GM18870 (cell line): Measurements from ENCODE around the gene IL1RAPL1.

ENCODE experiments used
- ATAC-seq: cut with Tn5 transposase; IDR thresholded peaks from one replicate; pipeline ENCODE4 v1.9.1; 2021; ENCODE audit warnings: moderate library complexity; ENCODE audit not compliant: unreplicated experiment

Gene IL1RAPL1

DNA sequence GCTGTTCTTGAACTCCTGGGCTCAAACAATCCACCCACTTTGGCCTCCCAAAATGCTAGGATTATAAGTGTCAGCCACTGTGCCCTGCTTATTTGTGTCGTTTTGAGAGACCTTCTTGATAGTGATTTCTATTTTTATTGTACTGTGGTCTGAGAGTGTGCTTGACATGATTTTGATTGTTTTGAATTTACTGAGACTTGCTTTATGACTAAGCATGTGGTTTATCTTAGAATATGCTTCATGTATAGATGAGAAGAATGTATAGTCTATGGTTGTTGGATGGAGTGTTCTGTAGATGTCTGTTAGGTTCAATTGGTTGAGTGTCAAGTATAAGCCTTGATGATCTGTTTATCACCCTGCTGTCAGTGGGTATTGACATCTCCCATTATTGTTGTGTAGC is 789.3 kb downstream of the IL1RAPL1 start:
- peak; percentile 77 for ATAC-seq

DNA sequence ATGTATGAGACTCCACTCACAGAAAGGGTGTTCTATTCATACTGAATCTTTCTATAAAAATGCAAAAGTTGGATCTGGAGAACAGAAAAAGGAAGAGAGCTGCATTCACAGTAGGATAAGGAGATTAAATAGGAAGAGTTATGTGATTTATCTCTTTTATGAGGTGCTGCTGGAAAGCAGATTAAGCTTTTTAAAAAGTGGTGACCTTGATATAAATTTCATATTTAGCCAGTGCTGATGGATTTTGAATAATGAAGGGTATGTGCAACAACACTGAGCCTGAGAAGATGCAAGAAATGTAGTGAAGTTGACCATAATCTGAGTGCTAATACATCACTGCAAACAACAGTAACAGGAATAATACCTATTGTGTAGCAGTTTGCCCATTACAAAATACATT is 795.6 kb downstream of the IL1RAPL1 start:
- ATAC-seq = no peak

DNA sequence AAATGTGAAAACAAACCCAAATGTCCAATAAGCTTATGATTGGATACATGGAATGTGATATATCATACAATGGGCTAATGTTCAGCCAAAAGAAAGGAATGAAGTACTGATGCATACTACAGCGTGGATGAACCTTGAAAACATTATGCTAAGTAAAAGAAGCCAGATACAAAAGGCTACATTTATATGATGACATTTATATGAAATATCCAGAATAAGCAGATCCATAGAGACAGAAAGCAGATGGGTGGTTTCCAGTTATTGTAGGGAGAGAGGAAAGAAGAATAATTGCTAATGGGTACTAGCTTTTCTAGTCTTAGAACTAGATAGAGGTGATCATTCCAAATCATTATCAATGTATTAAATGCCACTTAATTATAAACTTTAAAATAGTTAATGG is 801.3 kb downstream of the IL1RAPL1 start:
- no peak for ATAC-seq

DNA sequence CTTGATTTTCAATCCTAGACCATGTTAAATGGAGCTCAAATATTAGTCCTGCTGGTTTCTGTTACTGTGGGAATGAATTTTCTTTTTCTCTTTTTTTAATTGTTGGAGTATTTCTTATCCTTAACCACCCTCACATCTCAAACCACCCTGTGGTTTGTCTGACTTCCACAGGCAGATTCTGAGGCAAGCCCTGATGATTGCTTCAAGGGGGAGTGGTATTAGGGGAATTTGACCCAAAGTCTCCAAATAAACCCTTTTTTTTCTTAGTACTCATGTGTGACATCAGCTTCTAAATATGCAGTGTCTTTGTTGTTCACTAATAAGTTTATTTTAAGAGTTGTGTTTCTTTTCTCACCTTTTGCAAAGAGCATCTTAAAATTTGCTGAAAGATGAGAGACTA is 810.3 kb downstream of the IL1RAPL1 start:
- no peak for ATAC-seq

DNA sequence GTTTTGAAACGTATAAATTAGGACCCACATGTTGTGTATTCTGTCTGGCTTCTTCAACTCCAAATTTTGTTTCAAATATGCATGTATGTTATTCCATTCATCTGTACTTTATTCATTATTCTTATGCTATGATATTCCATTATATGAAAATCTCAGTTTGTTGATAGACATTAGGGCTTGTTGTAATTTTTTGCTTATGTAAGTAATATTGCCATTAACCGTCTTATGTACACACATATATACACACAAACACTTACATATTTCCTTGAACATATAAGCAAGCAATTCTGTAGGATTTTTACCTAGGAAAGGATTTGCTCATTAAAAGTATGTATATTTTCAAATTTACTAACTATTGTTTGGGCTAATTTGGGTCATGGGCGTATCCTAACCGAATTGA is 820.1 kb downstream of the IL1RAPL1 start:
- ATAC-seq = no peak

DNA sequence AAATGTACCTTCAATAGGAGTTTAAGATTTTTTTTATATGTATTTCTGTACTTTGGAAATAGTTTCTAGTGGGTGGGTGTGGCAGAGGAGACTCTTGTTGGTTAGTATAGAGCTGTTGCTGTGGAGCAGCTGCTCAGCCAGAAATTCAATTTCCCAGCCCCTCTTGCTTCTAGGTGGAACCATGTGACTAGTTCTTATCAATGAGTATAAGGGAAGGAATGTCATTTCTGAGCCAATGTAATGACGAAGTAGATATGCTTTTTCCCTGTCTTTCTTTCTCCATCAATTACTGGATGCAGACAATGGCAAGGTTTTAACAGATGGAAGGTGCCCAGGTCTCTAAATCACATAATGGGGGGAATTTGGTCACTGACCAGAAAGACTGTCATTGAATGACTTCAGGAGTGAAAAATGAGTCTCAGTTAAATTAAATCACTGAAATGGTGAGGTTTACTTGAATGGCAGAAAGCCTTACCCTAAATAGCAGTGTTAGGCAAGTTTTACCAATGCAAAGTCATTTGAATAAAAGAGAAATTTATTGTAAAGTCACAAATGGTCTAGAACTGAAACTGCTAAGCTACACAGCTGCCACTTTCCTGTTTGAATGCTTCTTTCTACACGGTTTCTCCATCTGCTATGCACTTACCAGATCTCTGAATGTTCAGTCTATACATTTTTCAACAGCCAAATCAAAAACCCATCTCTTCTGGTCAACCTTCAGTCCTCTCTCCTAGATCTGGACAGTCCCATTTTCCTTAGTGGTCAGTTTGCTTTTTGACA is 832.7 kb downstream of the IL1RAPL1 start:
- peak; percentile 73 for ATAC-seq

DNA sequence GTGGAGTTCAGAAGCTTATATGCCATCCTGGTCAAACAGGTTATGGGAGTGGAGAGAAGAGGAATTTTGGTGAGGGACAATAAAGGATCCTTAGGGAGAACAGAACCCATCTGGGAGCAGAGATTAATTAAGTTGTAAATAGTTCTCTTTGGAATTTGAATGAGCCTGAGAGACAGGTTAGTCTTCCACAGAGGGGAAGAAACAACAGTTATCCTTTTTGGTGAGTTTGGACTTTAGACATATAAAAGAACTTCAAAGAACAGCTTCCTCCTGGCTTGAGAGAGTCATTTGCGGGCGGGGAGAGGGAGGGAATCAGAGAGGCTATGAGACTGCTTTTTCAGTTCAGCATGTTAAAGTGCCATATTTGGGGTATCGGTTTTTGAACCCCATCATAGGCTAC is 834.8 kb downstream of the IL1RAPL1 start:
- ATAC-seq = no peak

DNA sequence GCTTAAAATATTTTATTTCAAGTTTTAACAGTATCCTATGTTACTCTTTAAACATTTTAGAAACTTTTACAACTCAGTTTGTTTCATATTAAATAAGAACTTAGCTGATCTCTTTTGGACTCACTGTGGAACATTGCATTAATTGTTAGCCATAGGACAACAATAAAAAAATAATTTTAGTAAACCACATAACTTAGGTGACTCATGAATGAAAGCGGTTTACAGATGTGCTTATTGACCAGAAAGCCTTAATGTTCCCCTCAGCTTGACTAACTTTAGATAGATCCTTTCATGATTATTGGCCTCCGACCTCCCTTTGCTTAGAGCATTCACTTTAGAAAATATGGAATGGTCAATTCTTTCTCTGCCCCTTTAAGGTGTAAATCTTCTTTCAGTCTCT is 844.6 kb downstream of the IL1RAPL1 start:
- ATAC-seq = no peak

DNA sequence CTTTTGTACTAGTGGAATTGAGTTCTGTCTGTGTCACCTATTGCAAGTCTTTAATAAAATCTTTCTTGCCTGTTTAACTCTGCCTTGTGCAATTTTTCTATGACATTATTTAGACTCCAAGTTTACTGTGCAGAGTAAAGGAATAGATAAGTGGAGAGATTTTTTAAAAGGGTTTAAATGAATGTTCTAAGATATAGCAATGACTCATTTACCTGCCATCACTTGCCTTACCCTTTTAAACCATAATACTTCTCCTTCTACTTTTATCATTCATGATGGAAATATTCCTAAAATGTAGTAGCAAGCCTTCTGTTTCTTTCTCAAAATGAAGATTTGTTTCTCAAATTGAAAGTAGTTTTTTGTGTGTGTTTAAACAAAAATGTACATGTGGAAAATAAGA is 845.3 kb downstream of the IL1RAPL1 start:
- no peak for ATAC-seq

DNA sequence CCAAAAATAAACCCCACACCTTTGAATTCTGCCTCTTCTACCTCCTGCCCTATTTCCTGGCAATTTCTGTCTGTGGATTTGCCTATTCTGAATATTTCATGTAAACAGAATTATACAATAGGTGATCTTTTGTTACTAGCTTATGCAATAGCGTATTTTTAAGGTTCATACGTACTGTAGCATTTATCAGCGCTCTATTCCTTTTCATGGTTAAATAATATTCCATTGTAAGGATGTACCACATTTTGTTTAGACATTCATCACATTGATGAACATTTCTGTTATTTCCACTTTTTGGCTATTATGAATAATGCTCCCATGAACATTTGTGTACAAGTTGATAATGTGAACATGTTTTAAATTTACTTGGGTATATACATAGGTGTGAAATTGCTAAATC is 847.7 kb downstream of the IL1RAPL1 start:
- no peak for ATAC-seq

DNA sequence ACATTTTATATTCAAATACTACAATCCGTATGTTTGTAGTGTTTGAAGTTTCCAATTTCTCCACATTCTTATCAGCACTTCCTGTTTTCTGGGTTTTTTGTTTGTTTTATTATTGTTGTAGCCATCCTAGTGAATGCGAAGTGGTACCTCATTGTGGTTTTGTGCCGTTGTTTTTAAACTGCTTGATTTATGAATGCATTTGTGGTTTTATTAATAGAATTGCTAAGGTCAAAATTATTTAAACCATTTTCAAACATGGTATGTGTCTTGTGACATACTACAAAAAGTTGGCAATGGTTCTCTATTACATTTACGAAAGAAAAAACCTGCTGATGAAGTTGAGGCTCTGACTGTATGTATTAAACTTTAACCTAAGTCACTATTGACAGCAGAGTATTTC is 848.1 kb downstream of the IL1RAPL1 start:
- no peak for ATAC-seq

DNA sequence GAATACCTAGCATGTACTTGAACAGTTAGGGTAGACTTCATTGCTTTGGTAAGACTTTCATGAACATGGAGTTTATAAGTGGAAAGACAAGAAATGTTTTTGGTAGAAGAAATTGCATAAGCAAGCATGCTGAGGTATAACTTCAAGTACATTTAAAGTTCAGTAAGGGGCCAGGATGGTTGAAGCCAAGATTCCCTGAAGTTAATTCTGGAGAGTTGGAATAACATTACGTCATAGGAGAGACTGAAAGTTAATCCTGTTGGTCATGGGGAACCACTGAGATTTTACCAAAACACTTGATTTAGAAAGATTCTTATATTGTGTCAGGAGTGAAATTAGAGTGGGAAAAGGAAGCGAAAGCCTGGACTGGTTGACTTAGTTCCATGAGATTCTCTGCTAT is 860.6 kb downstream of the IL1RAPL1 start:
- no peak for ATAC-seq

DNA sequence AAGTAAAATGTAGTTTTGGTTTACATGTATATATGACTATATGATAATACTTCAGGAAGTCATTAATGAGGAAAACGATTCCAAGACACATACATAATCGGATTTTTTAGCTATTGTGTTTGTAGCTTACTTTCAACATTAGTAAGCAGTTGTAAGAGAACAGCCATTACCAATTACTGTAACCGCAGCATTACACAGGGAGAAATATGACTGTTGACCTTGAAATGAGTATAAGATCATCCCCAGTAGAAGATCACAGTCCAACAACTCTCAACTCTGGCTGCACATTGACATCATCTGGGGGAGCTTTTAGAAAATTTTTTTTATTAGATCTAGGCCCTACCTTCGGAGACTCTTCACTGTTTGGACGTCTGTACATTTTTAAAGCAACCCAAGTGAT is 866.1 kb downstream of the IL1RAPL1 start:
- ATAC-seq = no peak

DNA sequence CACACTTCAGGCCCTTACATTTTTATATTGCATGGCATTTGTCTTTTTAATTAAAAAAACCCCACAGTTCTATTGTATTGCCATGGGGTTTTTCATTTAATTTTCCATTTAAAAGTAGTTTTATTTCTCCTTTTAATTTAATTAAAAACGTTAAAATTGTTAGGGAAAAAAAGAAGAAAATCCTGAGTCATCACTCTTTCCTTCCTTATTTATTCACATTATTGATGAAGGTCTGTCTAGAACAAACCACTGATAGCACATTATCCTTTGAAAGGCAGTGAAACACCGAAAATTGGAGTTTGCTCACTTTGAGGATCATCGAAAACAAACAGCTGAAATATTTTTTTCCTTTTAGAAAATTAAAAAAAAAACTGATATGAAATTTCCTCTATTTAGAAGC is 868.5 kb downstream of the IL1RAPL1 start:
- ATAC-seq = no peak

DNA sequence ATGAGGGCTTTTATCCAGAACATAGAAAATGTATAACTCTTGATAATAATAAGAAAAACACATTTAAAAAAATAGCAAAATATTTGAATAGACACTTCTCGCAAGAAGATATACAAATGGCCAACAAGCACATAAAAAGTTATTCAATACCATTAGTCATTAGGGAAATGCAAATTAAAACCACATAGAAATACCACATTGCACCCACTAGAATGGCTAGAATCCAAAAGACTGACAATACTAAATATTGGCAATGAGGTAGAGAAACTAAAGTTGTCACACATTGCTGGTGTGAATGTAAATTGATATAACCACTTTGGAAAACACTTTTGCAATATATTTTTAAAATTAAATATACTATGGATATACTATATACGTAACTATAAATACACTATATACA is 873.8 kb downstream of the IL1RAPL1 start:
- no peak for ATAC-seq

DNA sequence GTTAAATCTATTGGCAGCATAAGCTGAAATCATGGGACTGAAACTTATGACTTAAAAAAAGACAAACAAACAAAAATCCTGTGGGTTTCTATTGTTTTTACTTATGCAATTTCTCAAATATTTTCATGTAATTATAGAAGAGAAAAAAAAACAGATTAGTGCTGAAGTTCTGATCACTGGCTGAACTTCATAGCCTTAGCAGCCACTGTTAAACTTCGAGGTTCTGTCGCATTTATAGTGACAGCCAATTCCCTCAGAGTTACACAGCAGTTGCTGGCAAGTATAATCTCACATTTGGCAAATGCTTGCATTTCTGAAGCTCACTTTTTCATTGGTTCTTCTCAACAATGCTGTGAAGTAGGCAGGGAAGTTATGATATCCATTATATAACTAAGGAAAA is 879.2 kb downstream of the IL1RAPL1 start:
- ATAC-seq = no peak

DNA sequence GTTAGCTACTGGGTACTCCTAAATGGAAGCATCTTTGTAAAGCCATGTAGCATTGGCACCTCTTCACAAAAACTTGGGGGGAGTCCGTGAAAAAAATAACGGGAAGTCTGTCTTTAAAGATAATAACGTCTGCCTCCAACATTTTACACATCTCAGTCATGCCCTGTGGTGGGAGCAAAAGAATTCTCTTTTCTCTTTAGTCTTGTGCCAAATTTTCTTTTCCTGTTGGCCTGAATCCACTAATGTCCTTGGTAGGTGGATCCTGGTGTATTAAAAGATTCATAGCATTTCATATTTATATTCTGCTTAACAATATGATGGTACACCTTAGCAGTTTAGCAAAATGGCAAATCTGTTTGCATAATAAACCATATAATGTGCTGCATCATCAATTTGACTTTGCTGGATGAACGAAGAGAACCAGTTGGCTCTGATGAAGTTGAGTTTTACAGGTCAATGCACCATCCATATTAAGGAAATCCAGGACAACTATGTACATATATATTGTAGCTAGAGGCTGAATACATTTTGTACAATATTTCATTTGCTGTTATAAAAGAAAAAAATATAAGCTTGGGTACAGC is 881.8 kb downstream of the IL1RAPL1 start:
- no peak for ATAC-seq

DNA sequence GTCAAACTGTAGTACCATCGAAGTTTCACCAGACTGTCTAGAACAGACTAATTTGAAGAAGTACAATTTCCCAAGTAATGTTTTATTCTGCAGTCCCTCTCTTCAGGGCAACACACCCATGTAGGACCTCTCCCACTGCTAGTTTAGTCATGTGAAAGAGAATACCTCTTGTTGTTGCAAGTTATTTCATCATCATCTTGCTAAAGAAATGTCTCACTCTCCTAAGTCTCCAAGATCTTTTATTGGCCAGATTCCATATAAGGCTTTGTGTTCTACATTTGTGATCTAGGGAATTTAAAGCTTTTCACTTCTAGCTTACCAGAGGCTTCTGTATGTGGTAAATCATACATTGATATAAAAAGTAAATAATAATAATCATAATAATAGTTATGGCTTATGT is 882.8 kb downstream of the IL1RAPL1 start:
- no peak for ATAC-seq

DNA sequence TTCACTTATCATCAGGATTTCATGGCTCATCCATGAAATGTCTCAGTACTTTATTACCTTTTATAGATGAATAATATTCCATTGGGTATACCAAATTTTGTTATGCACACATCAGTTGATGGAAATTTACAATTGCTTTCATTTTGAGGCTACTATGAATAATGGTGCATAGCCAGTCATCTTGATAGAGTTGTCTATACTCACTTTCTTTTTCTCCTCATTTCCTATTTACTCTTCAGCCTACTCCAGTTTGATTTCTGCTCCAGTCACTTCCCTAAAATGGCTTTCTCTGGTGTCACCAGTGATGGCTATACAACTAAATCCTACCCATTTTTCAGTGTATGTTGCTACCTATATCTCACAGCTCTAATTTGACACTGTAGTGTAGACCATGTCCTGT is 884.6 kb downstream of the IL1RAPL1 start:
- no peak for ATAC-seq

DNA sequence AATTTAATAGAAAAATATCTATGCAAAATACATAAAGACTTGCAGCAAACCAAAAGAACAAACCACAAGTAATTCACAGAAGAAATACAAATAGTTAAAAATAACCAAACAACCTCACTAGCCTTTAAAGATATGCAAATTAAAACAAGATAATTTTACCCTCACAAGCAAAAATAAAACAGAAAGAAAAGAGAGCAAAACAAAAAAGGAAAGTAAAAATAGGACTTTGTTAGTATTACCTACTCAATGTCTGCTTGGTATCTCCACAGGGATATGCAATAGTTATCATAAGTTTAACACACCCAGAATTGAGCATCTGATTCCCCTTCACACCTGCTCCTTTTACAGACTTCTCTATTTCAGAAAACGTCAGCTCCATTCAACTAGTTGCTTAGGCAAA is 890.6 kb downstream of the IL1RAPL1 start:
- peak; percentile 51 for ATAC-seq

DNA sequence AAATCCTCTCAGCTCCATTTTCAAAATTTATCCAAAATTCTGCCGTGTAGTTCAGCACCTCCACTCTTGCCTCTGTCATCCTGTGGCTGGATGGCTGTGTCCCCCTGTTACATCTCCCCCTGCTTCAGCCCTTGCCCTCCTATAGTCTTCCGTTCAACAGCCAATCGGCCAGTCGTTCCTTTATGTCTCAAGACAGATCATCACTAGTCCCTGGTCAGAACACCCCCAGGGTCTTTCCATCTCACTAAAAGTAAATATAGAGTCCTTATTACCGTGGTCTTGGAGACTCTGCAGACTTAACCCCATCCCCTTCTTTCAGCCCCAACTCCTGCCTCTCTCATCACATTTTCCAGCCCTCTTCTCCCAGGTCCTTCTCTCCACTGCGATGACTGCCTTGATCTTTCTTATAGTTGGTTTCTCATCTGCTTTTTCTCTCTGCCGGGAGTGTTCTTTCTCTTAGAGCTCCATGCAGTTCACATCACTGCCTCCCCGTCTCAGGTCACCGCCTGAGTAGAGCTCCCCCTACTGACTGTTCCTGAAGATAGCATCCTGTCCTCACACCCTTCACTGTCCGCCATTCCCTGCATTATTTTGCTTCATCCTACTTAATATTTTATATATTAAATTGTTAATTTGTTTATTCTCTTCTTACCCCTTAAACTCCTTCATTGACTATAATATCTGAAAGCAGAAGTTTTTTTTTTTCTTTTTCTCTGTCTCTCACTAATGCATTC is 891.3 kb downstream of the IL1RAPL1 start:
- ATAC-seq = peak; percentile 90

DNA sequence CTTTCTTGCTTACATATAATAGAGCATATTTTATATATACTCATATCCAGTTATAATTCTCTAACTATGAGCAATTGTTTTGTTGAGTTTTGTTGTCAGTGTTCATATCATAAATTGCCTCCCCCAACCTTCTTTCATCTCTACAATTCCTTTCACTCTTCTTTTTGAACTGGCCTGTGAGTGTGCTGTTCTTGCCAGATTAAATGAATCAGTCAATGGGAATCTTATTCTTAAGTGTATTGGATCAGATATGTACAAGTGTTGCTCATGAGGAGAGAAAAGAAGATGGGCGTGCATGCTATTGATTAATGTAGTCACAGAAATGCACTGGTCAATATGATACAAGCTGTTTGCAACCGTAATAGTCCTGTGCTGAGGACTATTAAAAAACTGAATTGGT is 900.0 kb downstream of the IL1RAPL1 start:
- ATAC-seq = no peak
